Measurements from ENCODE around the gene SLC35B1. TPM values are rescaled to one million over a fixed set of nuclear protein-coding genes. Genes with fewer than 3 reads are reported as not detected.
"Not testable (repeated sequence)": the region's sequence is repeated elsewhere in the genome, so short reads cannot be mapped to it uniquely, and the experiment has no call there.

The SLC35B1 gene
- total RNA-seq, 1 experiment from 2014 or later, result 52.2 TPM

DNA sequence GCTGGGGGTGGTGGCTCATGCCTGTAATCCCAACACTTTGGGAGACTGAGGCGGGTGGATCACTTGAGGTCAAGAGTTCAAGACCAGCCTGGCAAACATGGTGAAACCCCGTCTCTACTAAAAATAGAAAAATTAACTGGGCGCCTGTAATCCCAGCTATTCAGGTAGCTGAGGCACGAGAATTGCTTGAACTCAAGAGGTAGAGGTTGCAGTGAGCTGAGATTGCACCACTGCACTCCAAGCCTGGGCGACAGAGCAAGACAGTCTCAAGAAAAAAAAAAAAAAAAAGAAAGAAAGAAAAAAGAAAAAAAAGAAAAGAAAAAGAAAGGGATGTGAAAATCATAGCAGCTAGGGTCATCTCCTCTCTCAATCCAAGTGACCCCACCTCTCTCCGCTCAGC is 16.8 kb upstream of the SLC35B1 start:
- H3K27ac ChIP-seq, result peak overlapping the region; percentile 95
- not testable (repeated sequence) for H3K36me3 ChIP-seq; H3K27me3 ChIP-seq; H3K4me3 ChIP-seq; H3K9me3 ChIP-seq (replicated peaks); DNase-seq
- H3K4me1 ChIP-seq, result peaks cover 34% of the 10 kb centered on the region

DNA sequence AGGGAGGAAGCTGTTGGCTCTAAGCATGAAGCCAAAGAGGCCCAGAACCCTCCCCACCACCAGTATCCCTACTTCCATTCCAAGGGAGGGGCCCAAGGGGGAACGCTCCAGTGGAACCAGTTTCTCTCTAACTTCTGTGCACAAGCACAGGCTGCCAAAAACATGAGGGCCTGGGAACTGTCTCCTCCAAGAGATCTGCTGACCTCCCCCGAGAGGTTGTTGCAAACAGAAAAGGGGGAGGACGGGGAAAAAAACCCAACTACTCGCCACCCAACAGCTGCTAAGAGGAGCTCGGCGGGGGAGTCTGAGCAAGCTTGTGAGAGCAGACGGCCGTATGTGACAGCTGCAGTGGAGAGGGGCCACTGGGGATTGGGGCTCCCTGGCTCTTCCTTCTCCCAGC is 15.7 kb upstream of the SLC35B1 start:
- no peaks in the 10 kb centered on the region for H3K36me3 ChIP-seq
- no peaks in the 10 kb centered on the region for H3K9me3 ChIP-seq (replicated peaks)
- peak overlapping the region; percentile 95 for H3K27ac ChIP-seq
- no peaks in the 10 kb centered on the region for H3K27me3 ChIP-seq
- H3K4me3 ChIP-seq, result peak overlapping the region; percentile 38
- peaks cover 34% of the 10 kb centered on the region for H3K4me1 ChIP-seq
- peak; percentile 95 to 96 for DNase-seq

DNA sequence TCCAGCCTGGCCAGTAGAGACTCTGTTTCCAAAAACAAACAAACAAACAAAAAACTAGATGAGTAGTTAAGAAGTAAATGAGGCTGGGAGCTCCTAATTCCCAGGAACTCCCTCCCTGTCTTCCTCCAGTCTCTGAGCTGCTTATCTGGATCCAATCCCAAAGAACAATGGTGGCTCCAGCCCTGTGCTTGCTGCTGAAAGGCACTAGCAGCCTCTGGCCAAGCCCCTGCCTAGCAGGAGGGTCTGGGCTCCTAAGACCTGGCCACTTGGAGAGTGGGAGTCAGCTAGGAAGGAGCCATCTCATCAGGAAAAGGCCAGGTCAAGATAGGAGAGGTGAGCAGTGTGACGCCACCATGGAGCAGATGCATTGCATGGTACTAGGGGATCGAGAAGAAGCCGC is 14.3 kb upstream of the SLC35B1 start:
- Histone ChIP-seq H3K36me3 (peaks cover 5% of the 10 kb centered on the region; the same call in 1 of the 2 replicates), H3K4me1 (peaks cover 25% of the 10 kb centered on the region), H3K27me3 (no peaks in the 10 kb centered on the region), H3K4me3 (no peak overlapping the region), H3K9me3 (replicated peaks) (no peaks in the 10 kb centered on the region), H3K27ac (no peak overlapping the region)
- DNase-seq, result no peak

DNA sequence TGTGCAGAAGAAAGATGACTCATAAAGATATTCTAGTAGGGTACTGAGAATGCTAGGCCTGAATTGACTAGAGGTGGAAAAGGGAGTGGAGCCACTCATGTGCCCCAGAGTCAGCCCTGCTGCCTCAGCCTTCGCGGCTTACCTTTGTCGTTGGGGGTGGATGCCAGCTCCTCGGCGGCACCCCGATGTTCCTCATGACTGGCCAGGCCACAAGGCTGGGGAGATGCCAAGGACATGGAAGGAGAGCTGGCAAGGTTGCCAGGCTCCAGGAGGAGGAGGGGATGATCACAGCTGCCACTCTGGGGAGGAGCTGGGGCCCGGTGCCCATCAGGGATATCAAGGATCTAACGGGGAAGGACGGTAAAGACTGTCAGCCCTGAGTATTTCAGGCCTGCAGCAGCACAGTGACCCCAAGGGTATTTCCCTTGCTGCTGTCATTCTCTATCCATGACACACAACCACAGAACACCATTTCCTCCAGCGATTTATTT is 9.7 kb upstream of the SLC35B1 start:
- peaks cover 4% of the 10 kb centered on the region for H3K4me1 ChIP-seq
- H3K36me3 ChIP-seq, result peaks cover 8% of the 10 kb centered on the region; the same call in 1 of the 2 replicates
- H3K4me3 ChIP-seq, result no peak overlapping the region
- H3K27ac ChIP-seq, result no peak overlapping the region
- H3K9me3 ChIP-seq (replicated peaks), result no peaks in the 10 kb centered on the region
- H3K27me3 ChIP-seq, result no peaks in the 10 kb centered on the region
- no peak for DNase-seq

DNA sequence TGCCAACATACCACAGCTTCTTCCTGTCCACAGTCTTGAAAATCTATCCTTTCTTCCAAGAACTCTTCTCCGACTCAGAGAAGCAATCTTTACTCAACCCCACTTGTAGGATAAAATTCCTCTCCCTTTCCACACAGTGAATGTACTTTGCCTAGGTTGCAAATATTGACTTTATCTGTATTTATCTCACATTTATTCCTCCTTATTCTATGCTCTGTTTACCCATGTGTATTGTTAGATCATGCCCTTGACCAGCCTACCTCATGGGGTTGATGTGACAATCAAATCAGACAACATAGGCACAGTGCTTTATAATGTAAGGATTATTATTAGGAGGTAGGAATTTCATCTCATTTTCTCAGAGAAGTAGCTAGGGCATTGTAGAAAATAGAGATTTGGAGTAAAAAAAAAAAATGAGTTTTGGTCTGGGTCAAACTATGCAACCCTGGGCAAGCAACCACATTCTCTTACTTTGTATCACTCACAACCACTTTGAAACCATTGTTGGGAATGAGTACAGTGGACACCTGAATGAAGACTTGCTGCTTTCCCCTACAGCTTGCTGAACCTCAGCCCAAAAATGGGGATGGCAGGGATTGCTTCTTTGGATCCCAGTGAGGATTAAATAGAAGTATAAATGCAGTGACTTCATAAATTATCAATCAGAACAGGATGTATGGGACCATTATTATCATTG is 9.1 kb upstream of the SLC35B1 start:
- no peak for DNase-seq
- Histone ChIP-seq H3K27me3 (no peaks in the 10 kb centered on the region), H3K9me3 (replicated peaks) (no peaks in the 10 kb centered on the region), H3K27ac (no peak overlapping the region), H3K4me1 (no peaks in the 10 kb centered on the region), H3K4me3 (no peak overlapping the region), H3K36me3 (peaks cover 8% of the 10 kb centered on the region; the same call in 1 of the 2 replicates)

DNA sequence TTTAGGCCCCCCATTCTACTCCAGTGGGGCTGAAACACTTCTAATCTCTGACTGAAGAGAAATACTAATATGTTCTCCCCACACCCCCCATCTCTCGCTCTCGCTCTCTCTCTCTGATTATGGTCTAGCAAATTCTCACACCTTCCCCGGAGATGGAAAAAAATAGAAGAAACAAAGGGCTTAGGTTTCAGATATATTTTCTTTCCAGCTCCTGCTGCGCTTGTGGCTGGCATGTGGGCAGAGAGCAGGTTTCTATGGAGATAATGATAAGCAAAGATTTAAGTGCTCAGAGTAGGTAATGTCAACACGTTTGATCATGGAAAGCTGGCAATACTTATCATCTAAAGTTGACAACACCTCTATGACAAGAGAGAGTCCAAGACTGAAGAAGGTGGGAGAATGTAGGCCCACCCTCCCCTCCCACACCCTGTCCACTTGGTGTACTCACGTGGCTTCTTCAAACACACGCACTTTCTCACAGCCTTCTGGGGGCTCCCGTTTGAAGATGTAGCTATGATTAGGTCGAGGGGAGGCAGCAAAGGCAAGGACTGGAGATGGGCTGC is 8.0 kb upstream of the SLC35B1 start:
- H3K4me1 ChIP-seq, result no peaks in the 10 kb centered on the region
- no peak overlapping the region for H3K27ac ChIP-seq
- DNase-seq, result no peak
- no peaks in the 10 kb centered on the region for H3K9me3 ChIP-seq (replicated peaks)
- H3K4me3 ChIP-seq, result no peak overlapping the region
- no peaks in the 10 kb centered on the region for H3K27me3 ChIP-seq
- peaks cover 8% of the 10 kb centered on the region; the same call in 1 of the 2 replicates for H3K36me3 ChIP-seq

DNA sequence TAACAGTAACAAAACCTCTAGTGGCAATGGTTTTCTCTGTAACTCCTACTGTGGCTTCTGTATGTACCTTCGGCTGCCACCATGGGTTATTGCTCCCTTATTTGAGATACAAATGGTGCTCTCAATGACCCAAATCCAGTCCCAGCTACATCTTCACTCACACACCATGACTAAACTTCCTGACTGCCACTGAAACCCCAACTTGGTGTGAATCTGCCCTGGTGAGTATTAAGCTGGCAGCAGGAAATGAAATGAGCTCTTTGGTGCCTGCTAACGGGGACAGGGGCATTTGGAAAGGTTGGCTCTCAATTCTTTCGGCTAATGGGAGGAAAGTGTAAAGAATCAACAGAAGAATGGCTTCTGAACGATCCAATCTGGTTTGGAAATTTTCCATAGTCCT is 7.5 kb upstream of the SLC35B1 start:
- DNase-seq, result no peak
- no peaks in the 10 kb centered on the region for H3K4me1 ChIP-seq
- H3K27me3 ChIP-seq, result no peaks in the 10 kb centered on the region
- no peak overlapping the region for H3K4me3 ChIP-seq
- peaks cover 8% of the 10 kb centered on the region; the same call in 1 of the 2 replicates for H3K36me3 ChIP-seq
- no peaks in the 10 kb centered on the region for H3K9me3 ChIP-seq (replicated peaks)
- no peak overlapping the region for H3K27ac ChIP-seq

DNA sequence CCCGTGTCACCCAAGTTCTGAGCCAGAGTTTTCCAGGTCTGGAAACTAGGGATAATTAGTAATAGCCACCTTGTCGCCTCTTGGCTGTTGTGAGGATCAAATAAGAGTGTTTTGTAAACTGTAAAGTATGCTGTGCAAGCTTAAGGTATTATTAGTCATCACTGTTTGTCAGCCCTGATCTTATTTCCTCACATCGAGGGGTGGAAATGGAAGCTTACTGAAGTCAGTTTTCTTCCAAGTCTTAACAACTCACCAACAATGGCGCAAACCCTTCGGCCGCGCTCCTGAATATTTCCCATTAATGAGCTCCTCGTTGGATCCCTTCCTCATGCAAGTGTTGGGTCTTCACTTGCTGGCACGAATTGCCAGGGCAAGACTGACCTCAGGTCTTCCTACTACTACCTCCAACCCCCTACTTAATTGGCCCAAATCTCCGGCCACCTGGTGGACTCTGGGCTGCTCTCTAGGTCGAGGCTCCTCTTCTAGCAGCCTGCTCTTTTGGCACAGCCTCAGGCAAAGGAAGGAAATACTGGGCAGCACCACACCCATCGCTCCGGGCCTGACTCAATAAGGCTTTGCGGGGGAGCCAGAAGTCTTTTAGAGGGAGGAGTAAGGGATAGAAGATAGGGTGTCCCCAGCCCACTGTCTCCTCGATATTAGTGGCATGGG is 885 bp upstream of the SLC35B1 start:
- H3K27me3 ChIP-seq, result no peaks in the 10 kb centered on the region
- peak overlapping the region; percentile 79 for H3K4me3 ChIP-seq
- H3K4me1 ChIP-seq, result no peaks in the 10 kb centered on the region
- H3K9me3 ChIP-seq (replicated peaks), result no peaks in the 10 kb centered on the region
- peaks cover 17% of the 10 kb centered on the region for H3K36me3 ChIP-seq
- DNase-seq, result no peak
- H3K27ac ChIP-seq, result no peak overlapping the region; the same call in 1 of the 2 replicates

DNA sequence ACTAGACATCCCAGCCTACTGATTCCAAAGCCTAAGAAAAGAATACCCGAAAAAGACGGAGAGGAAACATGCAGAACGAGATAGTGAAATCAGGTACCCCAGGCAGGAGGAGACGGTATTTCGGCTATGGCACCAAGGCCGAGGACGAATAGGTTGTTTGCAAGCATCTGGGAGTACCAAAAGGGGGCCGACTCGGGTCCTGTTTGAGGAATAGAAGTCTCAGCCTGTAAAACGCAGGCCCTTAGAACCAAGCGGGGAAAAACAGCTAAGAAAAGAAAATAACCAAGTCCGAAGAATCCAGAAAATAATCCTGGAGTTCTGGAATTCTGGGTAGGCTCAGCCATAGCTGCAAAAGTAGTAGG is 537 bp downstream of the SLC35B1 start:
- H3K36me3 ChIP-seq, result peaks cover 26% of the 10 kb centered on the region
- peak overlapping the region; percentile 79 for H3K4me3 ChIP-seq

DNA sequence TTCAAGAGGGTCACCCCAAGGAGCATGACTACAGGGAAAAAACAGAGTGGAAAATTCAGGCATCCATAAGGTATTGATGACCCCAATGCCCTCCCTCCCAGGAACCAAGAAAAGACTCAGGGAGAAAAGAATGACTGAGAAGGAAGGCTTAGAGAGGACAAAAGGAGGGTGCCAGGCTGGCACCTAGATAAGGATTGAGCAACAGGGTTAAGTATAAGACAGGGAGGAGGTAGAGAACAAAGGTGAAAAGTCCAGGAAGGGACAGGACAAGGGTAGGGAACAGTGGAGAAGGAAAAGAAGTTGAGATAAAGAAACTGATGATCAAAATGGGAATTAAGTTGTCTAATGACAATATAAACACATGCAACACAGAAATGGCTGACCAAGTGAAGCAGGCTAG is 2.5 kb downstream of the SLC35B1 start:
- H3K27ac ChIP-seq, result no peak overlapping the region
- no peaks in the 10 kb centered on the region for H3K4me1 ChIP-seq
- no peaks in the 10 kb centered on the region for H3K27me3 ChIP-seq
- DNase-seq, result no peak
- peaks cover 38% of the 10 kb centered on the region for H3K36me3 ChIP-seq
- no peaks in the 10 kb centered on the region for H3K9me3 ChIP-seq (replicated peaks)
- H3K4me3 ChIP-seq, result no peak overlapping the region

More for the DNA sequence above, 537 bp downstream of the SLC35B1 start:
- no peaks in the 10 kb centered on the region for H3K9me3 ChIP-seq (replicated peaks)
- no peaks in the 10 kb centered on the region for H3K4me1 ChIP-seq
- H3K27me3 ChIP-seq, result no peaks in the 10 kb centered on the region
- peak overlapping the region; percentile 97 for H3K27ac ChIP-seq
- no peak for DNase-seq

DNA sequence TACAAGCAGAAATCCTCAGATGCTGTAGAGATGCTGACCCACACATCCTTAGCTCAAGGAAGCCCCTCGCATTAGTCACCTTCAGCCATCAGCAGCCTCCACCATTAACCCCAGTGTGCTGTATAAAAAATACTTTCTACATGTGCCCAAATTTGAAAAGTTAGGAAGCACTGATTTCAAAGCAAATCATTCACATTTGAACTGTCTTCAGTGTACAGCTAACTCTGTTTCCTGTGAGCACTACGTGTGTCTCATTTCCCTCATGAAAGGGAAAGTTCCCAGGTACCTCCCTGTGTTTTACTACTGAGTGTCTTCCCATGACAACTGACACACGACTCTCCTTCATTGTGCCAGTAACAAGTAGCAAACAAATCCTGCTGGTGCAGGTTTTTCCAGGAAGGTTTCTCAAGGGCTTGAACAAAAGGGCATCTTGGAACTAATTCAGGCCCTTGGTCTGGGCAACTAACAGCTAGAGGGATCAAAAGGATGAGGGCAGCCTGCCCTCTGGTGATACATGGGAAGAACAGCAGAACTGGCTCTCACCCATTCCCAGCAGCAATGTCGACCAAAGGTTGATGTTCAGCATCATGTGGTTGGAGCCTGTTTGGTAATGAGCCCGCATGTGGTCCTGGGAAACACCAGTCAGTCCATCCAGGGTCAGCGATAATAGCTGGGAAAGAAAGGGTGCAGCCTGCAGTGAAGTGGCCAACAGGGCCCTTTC is 4.0 kb downstream of the SLC35B1 start:
- peak in 1 of 2 experiments; percentile 50 for DNase-seq
- H3K36me3 ChIP-seq, result peaks cover 38% of the 10 kb centered on the region
- no peak overlapping the region for H3K27ac ChIP-seq
- H3K27me3 ChIP-seq, result no peaks in the 10 kb centered on the region
- no peaks in the 10 kb centered on the region for H3K4me1 ChIP-seq
- no peaks in the 10 kb centered on the region for H3K9me3 ChIP-seq (replicated peaks)
- H3K4me3 ChIP-seq, result no peak overlapping the region

DNA sequence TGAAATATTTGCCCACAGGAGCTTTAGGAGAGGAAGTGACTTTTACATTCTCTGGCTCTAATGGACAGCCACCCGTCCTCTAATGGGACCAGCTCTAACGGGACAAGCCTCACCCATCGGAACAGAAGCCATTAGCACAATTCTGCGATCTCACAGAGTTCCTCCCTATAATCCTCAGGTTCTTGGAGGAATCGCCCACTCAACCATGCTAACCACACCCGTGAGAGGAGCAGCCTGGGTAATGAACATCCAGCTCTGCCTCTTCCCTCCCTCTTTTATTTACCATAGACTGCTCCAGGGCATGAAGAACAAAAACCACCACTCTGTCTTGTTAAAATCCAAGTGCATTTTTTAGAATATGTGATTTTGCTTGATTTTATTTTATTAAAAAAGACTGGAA is 6.8 kb downstream of the SLC35B1 start:
- Histone ChIP-seq H3K27ac (no peak overlapping the region), H3K36me3 (peaks cover 38% of the 10 kb centered on the region)

DNA sequence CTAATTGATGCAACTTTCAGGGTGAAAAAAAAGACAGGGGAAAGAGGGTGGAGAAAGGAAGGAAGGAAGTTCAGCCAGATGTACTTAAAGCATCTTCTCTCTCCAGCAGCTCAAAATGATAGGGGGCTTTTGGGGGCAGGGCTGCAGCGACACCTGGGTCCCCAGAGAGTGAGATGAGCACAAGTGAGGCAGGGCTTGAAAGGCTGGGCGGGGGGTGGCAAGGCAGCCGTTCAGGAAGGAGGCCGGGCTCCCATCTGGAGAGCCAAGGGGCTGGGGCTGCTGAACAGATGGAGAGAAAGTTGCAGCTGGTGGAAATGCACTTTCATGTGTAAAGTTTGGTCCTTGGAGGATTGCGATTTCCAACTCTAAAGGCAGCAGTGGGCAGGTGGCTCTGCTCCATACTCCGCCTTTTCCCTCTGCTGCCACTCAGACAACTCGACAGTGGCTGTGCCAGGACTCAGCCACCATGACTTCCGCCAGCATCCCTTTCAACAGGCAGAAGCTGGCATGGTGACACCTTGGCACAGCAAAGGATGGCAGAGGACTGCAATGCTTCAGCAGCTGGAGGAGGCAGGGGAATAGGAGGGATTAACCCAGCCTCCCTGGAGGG is 7.7 kb downstream of the SLC35B1 start:
- DNase-seq, result no peak
- H3K4me3 ChIP-seq, result no peak overlapping the region

More for the DNA sequence above, 6.8 kb downstream of the SLC35B1 start:
- Histone ChIP-seq H3K4me1 (no peaks in the 10 kb centered on the region), H3K4me3 (no peak overlapping the region), H3K27me3 (no peaks in the 10 kb centered on the region), H3K9me3 (replicated peaks) (no peaks in the 10 kb centered on the region)
- no peak for DNase-seq

DNA sequence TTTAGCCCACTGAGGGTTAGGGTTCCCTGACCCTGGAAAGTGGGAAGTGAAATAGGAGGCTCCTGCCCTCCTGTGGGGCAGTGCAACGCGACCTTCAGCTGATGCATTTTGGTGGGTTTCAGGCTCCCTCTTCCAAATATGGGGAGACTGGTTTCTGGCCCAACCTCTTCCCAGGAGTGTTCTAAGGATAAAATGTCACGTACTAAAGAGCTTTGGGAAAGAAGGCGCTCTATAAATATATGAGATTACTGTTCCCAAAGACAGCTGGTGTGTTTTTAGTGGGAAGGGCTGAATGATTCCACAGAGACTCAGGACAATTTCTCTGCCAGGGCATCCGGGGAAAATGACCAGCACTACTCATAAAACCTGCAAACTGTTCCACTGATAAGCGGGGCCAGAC is 9.8 kb downstream of the SLC35B1 start:
- no peak overlapping the region for H3K4me3 ChIP-seq
- peaks cover 18% of the 10 kb centered on the region for H3K36me3 ChIP-seq
- no peaks in the 10 kb centered on the region for H3K4me1 ChIP-seq
- H3K27ac ChIP-seq, result no peak overlapping the region
- no peaks in the 10 kb centered on the region for H3K9me3 ChIP-seq (replicated peaks)
- DNase-seq, result no peak
- H3K27me3 ChIP-seq, result no peaks in the 10 kb centered on the region

More for the DNA sequence above, 7.7 kb downstream of the SLC35B1 start:
- no peaks in the 10 kb centered on the region for H3K9me3 ChIP-seq (replicated peaks)
- no peak overlapping the region for H3K27ac ChIP-seq
- peaks cover 31% of the 10 kb centered on the region for H3K36me3 ChIP-seq
- H3K4me1 ChIP-seq, result no peaks in the 10 kb centered on the region
- no peaks in the 10 kb centered on the region for H3K27me3 ChIP-seq

Measured in SJCRH30 (cell line).